Measurements from ENCODE around the gene DYRK2. TPM values are rescaled to one million over a fixed set of nuclear protein-coding genes. Genes with fewer than 3 reads are reported as not detected.

DYRK2 gene
- total RNA-seq, 1 donor from 2014 or later: 53.7 TPM

DNA sequence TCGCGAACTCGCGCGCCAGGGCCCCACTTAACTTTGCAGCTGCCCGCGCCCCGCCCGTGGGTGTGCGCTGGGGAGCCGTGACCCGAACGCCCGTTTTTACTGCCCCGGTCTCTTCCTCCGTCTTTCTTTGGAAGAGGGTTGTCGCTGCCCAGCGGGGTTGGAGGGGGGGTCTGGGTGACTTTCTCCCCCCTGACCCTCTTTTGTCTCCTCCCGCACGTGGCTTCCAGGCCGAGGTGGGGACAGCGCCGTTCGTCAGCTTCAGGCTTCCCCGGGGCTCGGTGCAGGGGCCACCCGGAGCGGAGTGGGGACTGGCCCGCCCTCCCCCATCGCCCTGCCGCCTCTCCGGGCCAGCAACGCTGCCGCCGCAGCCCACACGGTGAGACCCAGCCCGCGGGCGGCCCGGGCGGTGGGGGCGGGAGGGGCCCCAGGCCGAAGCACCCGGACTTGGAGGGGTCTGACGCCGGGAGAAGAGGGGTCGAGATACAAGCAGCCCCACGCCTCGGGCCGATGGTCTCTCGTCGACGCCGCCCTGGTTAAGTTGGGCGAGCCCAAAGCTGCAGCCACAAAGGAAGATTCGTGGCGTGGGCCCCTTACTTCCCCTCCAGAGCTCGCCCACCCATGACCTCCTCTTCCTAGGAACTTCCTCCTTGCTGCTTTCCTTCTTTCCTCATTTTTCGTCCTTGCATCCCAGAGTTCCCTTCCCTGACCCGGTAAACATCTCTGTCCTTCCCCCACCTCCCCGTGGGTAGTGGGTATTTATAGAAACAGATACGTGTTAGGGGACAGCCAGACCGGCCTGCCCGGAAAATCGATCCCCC, 1.2 kb downstream of the DYRK2 start:
- H3K4me3 Mint-ChIP-seq: peak overlapping the region; percentile 90
- H3K36me3 Mint-ChIP-seq: peaks cover 8% of the 10 kb centered on the region
- DNase-seq (ENCODE audit: low spot score in 2 of 2, unreplicated experiment in 2 of 2): peak in 1 of 2 experiments; percentile 51
- H3K27me3 Mint-ChIP-seq (ENCODE audit: low read depth): no peaks in the 10 kb centered on the region
- H3K27ac Mint-ChIP-seq: peak overlapping the region; percentile 92
- TF ChIP-seq, protein P1, sequence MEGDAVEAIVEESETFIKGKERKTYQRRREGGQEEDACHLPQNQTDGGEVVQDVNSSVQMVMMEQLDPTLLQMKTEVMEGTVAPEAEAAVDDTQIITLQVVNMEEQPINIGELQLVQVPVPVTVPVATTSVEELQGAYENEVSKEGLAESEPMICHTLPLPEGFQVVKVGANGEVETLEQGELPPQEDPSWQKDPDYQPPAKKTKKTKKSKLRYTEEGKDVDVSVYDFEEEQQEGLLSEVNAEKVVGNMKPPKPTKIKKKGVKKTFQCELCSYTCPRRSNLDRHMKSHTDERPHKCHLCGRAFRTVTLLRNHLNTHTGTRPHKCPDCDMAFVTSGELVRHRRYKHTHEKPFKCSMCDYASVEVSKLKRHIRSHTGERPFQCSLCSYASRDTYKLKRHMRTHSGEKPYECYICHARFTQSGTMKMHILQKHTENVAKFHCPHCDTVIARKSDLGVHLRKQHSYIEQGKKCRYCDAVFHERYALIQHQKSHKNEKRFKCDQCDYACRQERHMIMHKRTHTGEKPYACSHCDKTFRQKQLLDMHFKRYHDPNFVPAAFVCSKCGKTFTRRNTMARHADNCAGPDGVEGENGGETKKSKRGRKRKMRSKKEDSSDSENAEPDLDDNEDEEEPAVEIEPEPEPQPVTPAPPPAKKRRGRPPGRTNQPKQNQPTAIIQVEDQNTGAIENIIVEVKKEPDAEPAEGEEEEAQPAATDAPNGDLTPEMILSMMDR (IDR thresholded peaks at IDR 0.05; ENCODE audit: unreplicated experiment): no peak
- H3K9me3 Mint-ChIP-seq: no peaks in the 10 kb centered on the region
- H3K4me1 Mint-ChIP-seq: peaks cover 31% of the 10 kb centered on the region

DNA sequence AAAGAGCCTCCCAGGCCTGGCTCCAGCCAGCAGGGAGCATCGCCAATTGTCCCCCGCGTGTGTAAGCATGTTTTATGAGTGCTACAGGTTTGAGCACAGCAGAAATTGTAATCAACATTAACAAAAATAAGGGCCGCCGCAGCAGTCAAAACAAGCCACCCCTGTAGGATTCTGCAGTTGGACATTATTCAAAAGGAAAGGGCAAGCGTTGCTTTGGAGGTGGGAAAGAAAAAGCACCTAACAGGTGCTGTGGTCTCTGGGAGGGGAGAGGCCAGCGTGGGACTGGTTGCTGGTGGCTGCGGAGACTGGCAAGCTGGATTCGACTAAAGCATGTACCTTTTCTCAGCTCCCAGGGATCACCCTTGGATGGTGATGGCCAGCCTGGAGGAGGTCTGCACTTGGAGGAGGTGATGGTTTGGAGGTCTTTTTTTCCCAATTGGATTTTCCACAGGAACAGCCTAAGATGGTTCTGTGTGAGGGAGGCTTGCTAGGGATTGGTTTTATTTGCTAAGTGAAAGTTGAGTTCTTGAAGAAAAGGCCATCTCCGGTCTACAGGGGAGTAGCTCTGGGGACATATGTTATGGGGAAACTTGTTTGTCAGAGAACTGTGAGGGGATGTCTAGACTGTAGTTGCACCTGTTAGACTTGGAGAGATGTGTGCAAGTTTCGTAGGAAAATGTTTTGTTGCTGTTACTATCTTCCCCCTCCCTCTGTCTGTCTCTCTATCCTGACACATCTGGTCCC, 2.0 kb downstream of the DYRK2 start:
- TF ChIP-seq, protein P1 (IDR thresholded peaks at IDR 0.05; ENCODE audit: unreplicated experiment): no peak
- no peaks in the 10 kb centered on the region for H3K9me3 Mint-ChIP-seq
- H3K27ac Mint-ChIP-seq: peak overlapping the region; percentile 92

DNA sequence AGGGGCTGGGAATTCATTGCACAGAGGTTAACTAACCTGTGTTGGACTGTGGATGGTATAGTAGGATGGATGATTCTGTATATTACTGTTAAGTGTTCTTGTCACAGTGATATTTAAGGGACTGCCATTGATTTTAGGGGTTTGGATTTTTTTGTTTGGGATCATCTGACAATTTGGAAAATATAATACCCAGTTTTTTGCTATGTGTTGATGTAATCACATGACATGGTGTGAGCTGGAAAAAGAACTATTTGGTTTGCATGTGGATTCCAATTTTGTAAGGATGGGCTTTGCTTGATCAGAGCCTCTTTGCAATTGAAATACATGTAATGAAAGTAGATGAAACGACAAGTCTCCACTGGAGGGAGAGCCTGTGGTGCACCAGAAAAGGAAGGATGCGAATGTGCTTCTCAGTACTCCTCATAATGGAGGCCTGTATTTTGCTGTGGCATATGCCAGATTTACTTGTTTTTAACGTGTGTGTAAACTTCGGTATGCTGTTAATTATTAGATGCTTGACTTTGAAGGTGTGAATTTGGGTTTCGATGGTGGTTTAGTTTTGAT, 2.7 kb downstream of the DYRK2 start:
- no peaks in the 10 kb centered on the region for H3K27me3 Mint-ChIP-seq (ENCODE audit: low read depth)
- peaks cover 17% of the 10 kb centered on the region for H3K36me3 Mint-ChIP-seq
- TF ChIP-seq, protein P1 (IDR thresholded peaks at IDR 0.05; ENCODE audit: unreplicated experiment): no peak
- H3K4me1 Mint-ChIP-seq: peaks cover 34% of the 10 kb centered on the region
- H3K4me3 Mint-ChIP-seq: peak overlapping the region; percentile 90
- no peaks in the 10 kb centered on the region for H3K9me3 Mint-ChIP-seq
- peak overlapping the region; percentile 92 for H3K27ac Mint-ChIP-seq
- no peak for DNase-seq (ENCODE audit: low spot score in 2 of 2, unreplicated experiment in 2 of 2)

More for the DNA sequence above, 2.0 kb downstream of the DYRK2 start:
- DNase-seq (ENCODE audit: low spot score in 2 of 2, unreplicated experiment in 2 of 2): no peak
- H3K4me3 Mint-ChIP-seq: peak overlapping the region; percentile 90
- peaks cover 13% of the 10 kb centered on the region for H3K36me3 Mint-ChIP-seq
- peaks cover 33% of the 10 kb centered on the region for H3K4me1 Mint-ChIP-seq
- H3K27me3 Mint-ChIP-seq (ENCODE audit: low read depth): no peaks in the 10 kb centered on the region

DNA sequence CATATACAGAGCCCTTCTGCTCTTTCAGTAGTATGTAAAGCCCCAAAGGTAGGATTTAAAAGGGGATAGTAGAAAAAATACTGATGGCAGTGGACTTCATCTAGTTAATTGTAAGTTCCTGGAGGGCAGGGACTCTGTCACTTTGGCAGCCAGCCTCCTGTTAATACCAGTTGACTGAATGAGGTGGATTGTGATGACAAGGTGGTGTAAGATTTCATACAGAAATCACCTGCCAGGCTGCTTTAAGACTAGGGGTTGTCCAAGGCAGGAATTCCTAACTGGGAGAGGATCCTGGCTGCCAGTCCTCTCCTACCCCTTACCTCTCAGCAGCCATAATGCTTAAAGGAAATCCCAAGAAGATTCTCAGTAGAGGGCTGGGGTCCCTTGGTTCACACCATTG, 7.3 kb downstream of the DYRK2 start:
- Mint-ChIP-seq H3K9me3 (no peaks in the 10 kb centered on the region), H3K4me1 (peaks cover 26% of the 10 kb centered on the region), H3K36me3 (peaks cover 42% of the 10 kb centered on the region), H3K27me3 (ENCODE audit: low read depth) (no peaks in the 10 kb centered on the region), H3K27ac (no peak overlapping the region), H3K4me3 (no peak overlapping the region)
- no peak for DNase-seq (ENCODE audit: low spot score in 2 of 2, unreplicated experiment in 2 of 2)
- TF ChIP-seq, protein P1 (IDR thresholded peaks at IDR 0.05; ENCODE audit: unreplicated experiment): no peak

DNA sequence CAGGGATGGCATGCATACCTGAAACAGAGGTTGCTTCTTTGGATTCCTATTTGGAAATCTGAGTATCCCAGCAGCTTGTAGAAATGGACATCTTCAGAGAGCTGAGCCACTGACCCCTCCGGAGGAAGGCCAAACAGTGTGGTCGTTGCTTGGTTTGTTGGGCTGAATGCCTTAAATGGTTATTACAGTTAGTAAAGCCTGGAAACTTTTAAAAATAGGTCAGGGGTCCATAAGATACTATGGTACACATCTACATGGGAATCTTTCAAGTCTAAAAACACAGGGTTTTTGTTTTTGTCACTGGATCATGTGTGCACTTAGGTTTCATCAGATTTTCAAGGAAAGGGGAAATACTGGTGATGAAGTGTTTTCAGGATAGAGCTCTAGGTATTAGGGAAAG, 7.7 kb downstream of the DYRK2 start:
- H3K4me1 Mint-ChIP-seq: peaks cover 25% of the 10 kb centered on the region
- H3K9me3 Mint-ChIP-seq: no peaks in the 10 kb centered on the region
- H3K36me3 Mint-ChIP-seq: peaks cover 45% of the 10 kb centered on the region
- H3K4me3 Mint-ChIP-seq: no peak overlapping the region
- TF ChIP-seq, protein P1 (IDR thresholded peaks at IDR 0.05; ENCODE audit: unreplicated experiment): no peak
- no peak for DNase-seq (ENCODE audit: low spot score in 2 of 2, unreplicated experiment in 2 of 2)
- no peaks in the 10 kb centered on the region for H3K27me3 Mint-ChIP-seq (ENCODE audit: low read depth)
- no peak overlapping the region for H3K27ac Mint-ChIP-seq
